HG02763 (cell line): ENCODE measurements around the gene IL10RA.

Source experiments
- ATAC-seq: cut with Tn5 transposase; IDR thresholded peaks from one replicate; pipeline ENCODE4 v1.9.1; 2021; ENCODE audit warnings: mild to moderate bottlenecking, moderate library complexity; ENCODE audit not compliant: unreplicated experiment

The IL10RA gene

GRCh38 chr11:118042796-118043195, 56.6 kb downstream of the IL10RA start:
- ATAC-seq, result no peak

GRCh38 chr11:118045191-118045590, 59.0 kb downstream of the IL10RA start:
- no peak for ATAC-seq

GRCh38 chr11:118046051-118046963, 60.1 kb downstream of the IL10RA start:
- no peak for ATAC-seq

- ATAC-seq, result no peak
Measured at GRCh38 chr11:118046964-118047700, 60.9 kb downstream of the IL10RA start.

- no peak for ATAC-seq
Measured at GRCh38 chr11:118047749-118048148, 61.6 kb downstream of the IL10RA start.

GRCh38 chr11:118048472-118049370, 62.5 kb downstream of the IL10RA start:
- no peak for ATAC-seq

GRCh38 chr11:118049771-118050170, 63.6 kb downstream of the IL10RA start:
- no peak for ATAC-seq

- no peak for ATAC-seq
Measured at GRCh38 chr11:118050208-118050891, 64.2 kb downstream of the IL10RA start.
